Measurements from ENCODE around the gene EPHB2. TPM values are rescaled to one million over a fixed set of nuclear protein-coding genes. Genes with fewer than 3 reads are reported as not detected.

Gene EPHB2
- total RNA-seq, 4 donors from 2014 or later, result 7.5 to 27.3 (median 23.8) TPM

DNA sequence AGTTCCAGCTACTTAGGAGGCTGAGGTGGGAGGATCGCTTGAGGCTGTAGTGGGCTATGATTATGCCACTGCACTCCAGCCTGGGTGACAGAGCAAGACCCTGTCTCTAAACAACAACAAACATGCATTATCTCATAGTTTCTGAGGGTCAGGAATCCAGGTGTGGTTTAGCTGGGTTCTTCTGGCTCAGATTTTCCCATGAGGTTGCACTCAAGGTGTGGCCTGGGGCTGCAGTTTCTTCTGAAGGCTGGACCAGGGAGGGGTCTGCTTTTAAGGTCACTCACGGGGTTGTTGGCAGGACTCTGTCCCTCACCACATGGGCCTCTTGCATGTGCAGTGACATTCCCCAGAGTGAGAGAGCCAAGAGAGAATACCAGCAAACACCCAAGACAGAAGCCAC, 77.0 kb downstream of the EPHB2 start:
- H3K4me1 ChIP-seq, result peaks cover 15 to 35% of the 10 kb centered on the region in 2 donors
- H3K4me3 ChIP-seq (replicated peaks in 1 of 3), result no peak overlapping the region
- no peaks in the 10 kb centered on the region for H3K9me3 ChIP-seq
- no peaks in the 10 kb centered on the region for H3K27me3 ChIP-seq
- no peak overlapping the region for H3K27ac ChIP-seq
- no peak for TF ChIP-seq POLR2A (IDR thresholded peaks at IDR 0.05)
- TF ChIP-seq, protein P1, sequence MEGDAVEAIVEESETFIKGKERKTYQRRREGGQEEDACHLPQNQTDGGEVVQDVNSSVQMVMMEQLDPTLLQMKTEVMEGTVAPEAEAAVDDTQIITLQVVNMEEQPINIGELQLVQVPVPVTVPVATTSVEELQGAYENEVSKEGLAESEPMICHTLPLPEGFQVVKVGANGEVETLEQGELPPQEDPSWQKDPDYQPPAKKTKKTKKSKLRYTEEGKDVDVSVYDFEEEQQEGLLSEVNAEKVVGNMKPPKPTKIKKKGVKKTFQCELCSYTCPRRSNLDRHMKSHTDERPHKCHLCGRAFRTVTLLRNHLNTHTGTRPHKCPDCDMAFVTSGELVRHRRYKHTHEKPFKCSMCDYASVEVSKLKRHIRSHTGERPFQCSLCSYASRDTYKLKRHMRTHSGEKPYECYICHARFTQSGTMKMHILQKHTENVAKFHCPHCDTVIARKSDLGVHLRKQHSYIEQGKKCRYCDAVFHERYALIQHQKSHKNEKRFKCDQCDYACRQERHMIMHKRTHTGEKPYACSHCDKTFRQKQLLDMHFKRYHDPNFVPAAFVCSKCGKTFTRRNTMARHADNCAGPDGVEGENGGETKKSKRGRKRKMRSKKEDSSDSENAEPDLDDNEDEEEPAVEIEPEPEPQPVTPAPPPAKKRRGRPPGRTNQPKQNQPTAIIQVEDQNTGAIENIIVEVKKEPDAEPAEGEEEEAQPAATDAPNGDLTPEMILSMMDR (IDR thresholded peaks at IDR 0.05), result no peak
- DNase-seq, result peak in 1 of 2 donors; percentile 30
- no peaks in the 10 kb centered on the region for H3K36me3 ChIP-seq
- intact Hi-C loops (cut with DNase I), result no loop called here
- 61 to 81% methylated on average over 2 of the region's 2 CpGs for WGBS, 2 donors

DNA sequence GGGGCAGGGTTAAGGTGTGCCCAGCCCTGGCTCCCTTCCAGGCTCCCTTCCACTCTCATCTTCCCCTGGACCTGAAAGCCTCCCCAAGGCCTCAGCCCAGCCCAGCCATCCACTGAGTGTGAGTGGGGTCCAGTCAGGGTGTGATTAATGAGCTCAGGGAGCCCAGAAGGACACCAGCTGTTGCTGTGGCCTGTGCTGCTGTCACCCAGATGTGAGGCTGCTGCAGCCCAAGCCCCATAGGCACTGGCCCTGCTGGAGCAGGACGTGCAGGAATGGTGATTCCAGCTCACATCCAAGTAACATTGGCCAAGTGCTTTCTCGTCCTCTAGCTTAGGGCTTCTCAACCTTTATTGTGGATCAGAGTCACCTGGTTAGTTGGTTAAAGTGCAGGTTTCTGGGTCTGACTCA, 77.6 kb downstream of the EPHB2 start:
- Histone ChIP-seq H3K9me3 (no peaks in the 10 kb centered on the region), H3K27me3 (no peaks in the 10 kb centered on the region), H3K4me3 (replicated peaks in 1 of 3) (no peak overlapping the region), H3K27ac (peak overlapping the region in 2 of 3 donors; percentile 10 to 28), H3K4me1 (peaks cover 15 to 35% of the 10 kb centered on the region in 2 donors), H3K36me3 (no peaks in the 10 kb centered on the region)
- TF ChIP-seq, protein P1 (IDR thresholded peaks at IDR 0.05), result no peak
- TF ChIP-seq POLR2A (IDR thresholded peaks at IDR 0.05), result no peak
- intact Hi-C loops (cut with DNase I), result no loop called here
- 48 to 50% methylated on average over 2 of the region's 2 CpGs for WGBS, 2 donors
- DNase-seq, result no peak

DNA sequence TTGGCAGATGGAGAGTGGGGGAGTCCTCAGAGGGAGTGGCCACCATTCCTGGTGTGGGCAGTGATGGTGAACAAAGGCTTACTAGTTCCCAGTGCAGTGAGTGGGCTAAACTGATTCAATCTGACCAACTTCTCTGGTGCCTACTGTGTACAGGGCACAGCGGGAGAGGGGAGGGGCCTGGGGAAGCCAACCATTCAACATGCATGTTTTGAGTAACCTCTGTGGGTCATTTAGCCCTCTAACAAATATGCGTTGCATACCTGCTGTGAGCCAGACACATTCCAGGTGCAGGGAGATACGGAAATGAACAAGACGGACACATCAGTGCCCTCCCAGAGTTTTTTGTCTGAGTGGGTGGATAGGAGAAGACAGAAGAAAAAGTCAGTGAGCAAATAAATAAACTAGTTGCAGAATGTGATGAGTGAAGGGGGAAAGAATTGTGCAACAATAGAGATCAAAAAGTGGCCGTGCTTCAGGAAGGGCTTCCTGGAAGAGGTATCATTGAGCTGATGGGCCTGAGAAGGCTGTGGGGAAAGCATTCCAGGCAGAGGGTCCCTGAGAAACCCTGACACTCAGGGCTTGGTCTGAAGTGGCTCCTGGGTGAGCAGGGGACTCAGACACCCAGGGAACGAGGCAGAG, 78.8 kb downstream of the EPHB2 start:
- Histone ChIP-seq H3K4me3 (replicated peaks in 1 of 3) (no peak overlapping the region), H3K4me1 (peaks cover 17 to 39% of the 10 kb centered on the region in 2 donors), H3K36me3 (no peaks in the 10 kb centered on the region), H3K27me3 (no peaks in the 10 kb centered on the region), H3K27ac (peak overlapping the region in 2 of 3 donors; percentile 4 to 60), H3K9me3 (no peaks in the 10 kb centered on the region)
- DNase-seq, result no peak
- intact Hi-C loops (cut with DNase I), result no loop called here
- 63 to 86% methylated on average over 6 of the region's 6 CpGs for WGBS, 2 donors
- TF ChIP-seq POLR2A (IDR thresholded peaks at IDR 0.05), result no peak
- TF ChIP-seq, protein P1 (IDR thresholded peaks at IDR 0.05), result no peak

DNA sequence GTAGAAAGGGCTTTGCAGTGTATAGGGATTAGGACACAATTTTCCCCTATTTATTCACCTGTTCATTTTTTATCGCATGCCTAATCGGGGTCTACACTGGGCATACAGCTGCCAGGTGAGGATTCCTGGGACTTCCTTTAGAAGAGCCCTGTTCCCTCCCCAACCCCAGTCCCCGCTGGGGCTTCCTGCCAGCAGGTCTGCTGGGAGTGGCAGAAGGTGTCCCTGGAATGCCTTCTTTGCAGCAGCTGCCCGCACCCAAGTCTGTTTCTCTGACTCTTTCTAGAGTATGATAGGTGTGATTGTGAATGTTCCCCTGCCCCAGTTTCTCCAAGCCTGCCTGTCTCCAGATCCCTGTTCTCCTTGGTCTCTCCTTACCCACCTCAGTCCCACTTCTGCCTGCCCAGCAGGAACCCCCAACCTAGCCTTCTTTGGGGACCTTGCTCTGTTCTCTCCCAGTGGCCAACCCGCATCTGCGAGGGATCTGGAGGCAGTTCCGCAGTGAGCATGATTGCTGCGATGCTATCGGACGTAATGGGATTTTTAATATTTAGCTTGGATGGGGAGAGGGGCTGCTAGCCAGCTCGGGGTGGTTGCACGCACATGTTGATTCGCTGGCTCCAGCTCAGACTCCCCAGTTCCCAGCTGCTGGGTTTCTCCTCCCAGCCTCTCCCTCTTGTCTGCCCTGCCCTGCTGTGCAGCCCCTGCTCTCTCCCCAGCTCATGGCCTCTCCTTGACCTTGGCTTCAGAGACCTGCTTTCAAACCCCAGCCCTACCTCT, 79.8 kb downstream of the EPHB2 start:
- Histone ChIP-seq H3K27me3 (no peaks in the 10 kb centered on the region), H3K27ac (peak overlapping the region in 2 of 3 donors; percentile 59 to 60), H3K4me3 (replicated peaks in 1 of 3) (no peak overlapping the region), H3K4me1 (peaks cover 26 to 46% of the 10 kb centered on the region in 2 donors), H3K36me3 (no peaks in the 10 kb centered on the region), H3K9me3 (no peaks in the 10 kb centered on the region)
- 66 to 68% methylated on average over 9 to 13 of the region's 13 CpGs for WGBS, 2 donors
- TF ChIP-seq, protein P1 (IDR thresholded peaks at IDR 0.05), result no peak
- TF ChIP-seq POLR2A (IDR thresholded peaks at IDR 0.05), result no peak
- intact Hi-C loops (cut with DNase I), result no loop called here
- DNase-seq, result peak; percentile 65 to 79

DNA sequence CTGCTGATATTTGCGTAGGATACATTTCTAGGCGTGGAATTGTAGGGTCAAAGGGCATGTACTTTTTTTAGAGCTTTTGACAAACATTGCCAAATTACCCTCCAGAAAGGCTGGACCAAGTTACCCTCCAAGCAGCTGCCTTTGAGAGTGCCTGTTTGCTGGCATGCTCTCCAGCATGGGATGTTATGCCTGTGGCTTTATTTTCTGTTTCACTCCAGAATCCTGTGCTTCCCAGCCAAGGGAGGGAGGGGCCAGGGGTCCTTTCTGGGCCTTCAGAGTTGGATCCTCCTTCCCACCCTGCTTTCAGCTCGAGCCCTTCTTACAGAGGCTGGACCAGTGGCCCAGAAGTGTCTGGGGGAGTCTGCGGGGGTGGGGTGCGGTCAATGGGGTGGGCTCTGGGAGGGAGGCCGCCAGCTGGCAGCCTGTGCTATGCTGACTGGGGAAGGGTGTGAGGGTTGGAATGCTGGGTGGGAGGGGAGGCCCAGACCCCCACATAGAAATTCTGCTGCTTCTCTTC, 81.2 kb downstream of the EPHB2 start:
- no peaks in the 10 kb centered on the region for H3K27me3 ChIP-seq
- no peaks in the 10 kb centered on the region for H3K9me3 ChIP-seq
- no peak overlapping the region for H3K4me3 ChIP-seq (replicated peaks in 1 of 3)
- peaks cover 26 to 46% of the 10 kb centered on the region in 2 donors for H3K4me1 ChIP-seq
- intact Hi-C loops (cut with DNase I), result no loop called here
- no peaks in the 10 kb centered on the region for H3K36me3 ChIP-seq
- H3K27ac ChIP-seq, result peak overlapping the region in 1 of 3 donors; percentile 10
- TF ChIP-seq, protein P1 (IDR thresholded peaks at IDR 0.05), result no peak
- TF ChIP-seq POLR2A (IDR thresholded peaks at IDR 0.05), result no peak
- no peak for DNase-seq
- WGBS, 2 donors, result 75 to 80% methylated on average over 6 of the region's 6 CpGs
